Endothelial cell of umbilical vein (primary cell): Measurements from ENCODE around the gene RNU5D-1. TPM values are rescaled to one million over a fixed set of nuclear protein-coding genes. Genes with fewer than 3 reads are reported as not detected.
A peak's percentile ranks its signal among the peaks of the same experiment; 100 is the strongest.

Source experiments
- BruUV-seq: library from RNA; stranded (reverse); fragments of 400-500 nt; replicated peaks from 2 replicates; lab custom pipeline; 2021; lab: Mats Ljungman, UMichigan
- CTCF ChIA-PET: fragments of 300-600, 350-600 bp; sonication (Branson Sonifier 250); formaldehyde crosslinking; loops from one replicate; lab custom pipeline; 2021; ENCODE audit warnings: antibody characterized with exemption, inconsistent platforms; lab: Charles Lee
- POLR2A ChIA-PET: fragments of 300-600, 350-600 bp; sonication (Branson Sonifier 250); formaldehyde crosslinking; loops from one replicate; lab custom pipeline; 2021; ENCODE audit warnings: antibody characterized with exemption, inconsistent platforms; lab: Charles Lee
- DNase-seq: peaks from one replicate; pipeline ENCODE4 v3.0.0-alpha.2; 2011; ENCODE audit warnings: low read depth, low spot score
- FAIRE-seq: peaks from 2 replicates; lab custom pipeline; 2011; peaks lifted over from hg19 to GRCh38; lab: Jason Lieb, UNC
- H2AFZ ChIP-seq: 2 replicates; pipeline ENCODE4 v1.6.0; 2012; ENCODE audit warnings: low read depth, low read length, control low read depth, inconsistent platforms
- H3K27ac ChIP-seq: 2 replicates; pipeline ENCODE4 v1.5.1; 2011; ENCODE audit warnings: low read depth, mild to moderate bottlenecking, control low read depth, low read length, moderate library complexity; ENCODE audit not compliant: insufficient read depth
- H3K27me3 ChIP-seq, 2 experiments: 2 replicates each; pipeline versions ENCODE4 v1.6.0 to v1.6.1; 2011; ENCODE audit warnings: low read length in 2 of 2, mixed read lengths in 1 of 2; ENCODE audit not compliant: control insufficient read depth in 2 of 2, insufficient read depth in 2 of 2
- H3K36me3 ChIP-seq, 2 experiments: 2 replicates in 1 of 2; 3 replicates in 1 of 2; pipeline ENCODE4 v1.5.1; 2011; ENCODE audit warnings: low read length in 2 of 2, mild to moderate bottlenecking in 1 of 2, moderate library complexity in 1 of 2; ENCODE audit not compliant: control insufficient read depth in 2 of 2, insufficient read depth in 2 of 2; ENCODE audit errors: extremely low read depth in 1 of 2
- H3K4me1 ChIP-seq: 3 replicates; pipeline ENCODE4 v1.5.1; 2011; ENCODE audit warnings: mild to moderate bottlenecking, low read length; ENCODE audit not compliant: control insufficient read depth, insufficient read depth; ENCODE audit errors: extremely low read depth
- H3K4me2 ChIP-seq: 2 replicates; pipeline ENCODE4 v1.6.1; 2011; ENCODE audit warnings: low read length, control low read depth, mixed read lengths; ENCODE audit not compliant: insufficient read depth
- H3K4me3 ChIP-seq, 3 experiments: fragments of 200-600 bp in 1 of 3; sonication (generic), shearing (Covaris generic) in 1 of 3; replicated peaks in 1 of 3; 2 replicates each; pipeline ENCODE4 v1.5.1; 2011 to 2016; ENCODE audit warnings: control low read depth in 3 of 3, low read length in 3 of 3, mild to moderate bottlenecking in 2 of 3, inconsistent platforms in 1 of 3, low read depth in 1 of 3, moderate library complexity in 1 of 3; ENCODE audit not compliant: insufficient read depth in 1 of 3
- H3K79me2 ChIP-seq: 2 replicates; pipeline ENCODE4 v1.6.0; 2012; ENCODE audit warnings: low read length, inconsistent platforms; ENCODE audit not compliant: control insufficient read depth, insufficient read depth
- H3K9ac ChIP-seq: replicated peaks from 2 replicates; pipeline ENCODE3; 2011; ENCODE audit warnings: low read length, control low read depth; ENCODE audit not compliant: insufficient read depth; ENCODE audit errors: extremely low read depth
- H3K9me1 ChIP-seq: replicated peaks from 3 replicates; pipeline ENCODE4 v1.6.0; 2011; ENCODE audit warnings: mild to moderate bottlenecking, low read length; ENCODE audit not compliant: control insufficient read depth, insufficient read depth; ENCODE audit errors: extremely low read depth
- H3K9me3 ChIP-seq: replicated peaks from 2 replicates; pipeline ENCODE4 v1.5.1; 2012; ENCODE audit warnings: low read length, inconsistent platforms; ENCODE audit not compliant: control insufficient read depth, insufficient read depth
- H4K20me1 ChIP-seq: replicated peaks from 2 replicates; pipeline ENCODE3; 2011; ENCODE audit warnings: mild to moderate bottlenecking, low read length; ENCODE audit not compliant: control insufficient read depth, insufficient read depth; ENCODE audit errors: extremely low read depth
- FOS ChIP-seq: IDR thresholded peaks from 2 replicates; pipeline ENCODE4 v1.6.1; 2011; ENCODE audit warnings: mild to moderate bottlenecking, low read length, moderate library complexity, borderline replicate concordance; ENCODE audit not compliant: insufficient read depth
- GATA2 ChIP-seq: IDR thresholded peaks from 2 replicates; pipeline ENCODE4 v1.7.0; 2011; ENCODE audit warnings: low read depth, mild to moderate bottlenecking, moderate library complexity, mixed read lengths, low read length; ENCODE audit not compliant: insufficient read length, insufficient read depth
- JUN ChIP-seq: IDR thresholded peaks from 2 replicates; pipeline ENCODE4 v1.6.1; 2011; ENCODE audit warnings: borderline replicate concordance, low read depth; ENCODE audit not compliant: insufficient read length, insufficient read depth
- POLR2A ChIP-seq: IDR thresholded peaks from 2 replicates; pipeline ENCODE4 v1.6.1; 2012; ENCODE audit warnings: low read depth, mild to moderate bottlenecking, control low read depth, low read length
- dilution Hi-C: fragments of 300-500 bp; cut with MboI; formaldehyde crosslinking; loops from one replicate; pipeline ENCODE4 v1.15.0; 2019; ENCODE audit warnings: low sequenced_read_pairs; ENCODE audit not compliant: extremely low pct_ligation_motif_present
- intact Hi-C: fragments of 100-400 bp; cut with micrococcal nuclease; formaldehyde crosslinking; loops from one replicate; pipeline ENCODE4 v1.10.0; 2022
- polyA plus RNA-seq, 4 experiments: library from polyadenylated mRNA; depleted of rRNA in 3 of 4; stranded (reverse) in 3 of 4; unstranded in 1 of 4; fragments of >200 nt; gene quantifications; 2 replicates each; pipeline versions ENCODE4 v1.2.1 to v1.2.3, GENCODE V29; 2011 to 2012; ENCODE audit warnings: missing spikeins in 1 of 4
- total RNA-seq: library from RNA; stranded (reverse); gene quantifications from 2 replicates; pipeline ENCODE4 v1.2.3, GENCODE V29; 2021
- TF ChIP-seq, protein P1 (sequence below), 2 donors: IDR thresholded peaks; 1 replicate in 1 of 2; 2 replicates in 1 of 2; pipeline ENCODE4 v1.5.1; 2011; ENCODE audit warnings: low read length in 2 of 2, mild to moderate bottlenecking in 2 of 2, moderate library complexity in 2 of 2, control low read depth in 1 of 2, inconsistent platforms in 1 of 2, low read depth in 1 of 2; ENCODE audit not compliant: insufficient read depth in 1 of 2; ENCODE audit errors: extremely low read depth in 1 of 2

RNU5D-1 gene
- total and polyA plus RNA-seq, 2 donors (not counting 3 experiments of a cell fraction or from before 2014, with no cell fraction given), result not detected

DNA sequence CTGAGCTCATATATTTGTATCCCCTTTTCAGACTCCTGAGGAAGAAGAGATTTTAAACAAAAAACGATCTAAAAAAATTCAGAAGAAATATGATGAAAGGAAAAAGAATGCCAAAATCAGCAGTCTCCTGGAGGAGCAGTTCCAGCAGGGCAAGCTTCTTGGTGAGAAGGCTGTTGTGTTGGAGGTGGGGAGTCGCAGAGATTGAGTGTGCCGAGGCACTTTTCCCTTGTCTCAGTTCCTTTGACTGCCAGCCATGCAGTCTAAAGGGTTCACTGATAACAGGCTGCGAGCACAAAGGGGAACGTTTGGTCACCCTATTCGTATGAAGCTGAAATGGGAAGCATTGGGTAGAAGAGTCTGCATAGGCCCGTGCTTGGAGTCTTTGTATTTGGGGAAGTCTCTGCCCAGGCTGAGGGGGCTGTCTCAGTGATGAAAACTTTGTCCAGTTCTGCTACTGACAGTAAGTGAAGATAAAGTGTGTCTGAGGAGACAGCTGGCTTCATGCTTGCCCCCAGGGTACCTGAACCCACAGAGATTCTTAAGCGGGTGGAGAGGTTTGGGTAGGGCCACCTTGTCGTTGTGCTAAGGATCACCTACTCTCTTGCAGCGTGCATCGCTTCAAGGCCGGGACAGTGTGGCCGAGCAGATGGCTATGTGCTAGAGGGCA, 47.1 kb upstream of the RNU5D-1 start:
- H3K4me2 ChIP-seq, result peak overlapping the region; percentile 75
- TF ChIP-seq POLR2A (peak; percentile 19), GATA2 (no peak), JUN (no peak), FOS (no peak)
- TF ChIP-seq, protein P1, sequence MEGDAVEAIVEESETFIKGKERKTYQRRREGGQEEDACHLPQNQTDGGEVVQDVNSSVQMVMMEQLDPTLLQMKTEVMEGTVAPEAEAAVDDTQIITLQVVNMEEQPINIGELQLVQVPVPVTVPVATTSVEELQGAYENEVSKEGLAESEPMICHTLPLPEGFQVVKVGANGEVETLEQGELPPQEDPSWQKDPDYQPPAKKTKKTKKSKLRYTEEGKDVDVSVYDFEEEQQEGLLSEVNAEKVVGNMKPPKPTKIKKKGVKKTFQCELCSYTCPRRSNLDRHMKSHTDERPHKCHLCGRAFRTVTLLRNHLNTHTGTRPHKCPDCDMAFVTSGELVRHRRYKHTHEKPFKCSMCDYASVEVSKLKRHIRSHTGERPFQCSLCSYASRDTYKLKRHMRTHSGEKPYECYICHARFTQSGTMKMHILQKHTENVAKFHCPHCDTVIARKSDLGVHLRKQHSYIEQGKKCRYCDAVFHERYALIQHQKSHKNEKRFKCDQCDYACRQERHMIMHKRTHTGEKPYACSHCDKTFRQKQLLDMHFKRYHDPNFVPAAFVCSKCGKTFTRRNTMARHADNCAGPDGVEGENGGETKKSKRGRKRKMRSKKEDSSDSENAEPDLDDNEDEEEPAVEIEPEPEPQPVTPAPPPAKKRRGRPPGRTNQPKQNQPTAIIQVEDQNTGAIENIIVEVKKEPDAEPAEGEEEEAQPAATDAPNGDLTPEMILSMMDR (IDR thresholded peaks at IDR 0.05; ENCODE audit: extremely low read depth in 1 of 2, insufficient read depth in 1 of 2, low read depth in 1 of 2, low read length in 2 of 2), result no peak
- H3K9ac ChIP-seq, result no peak overlapping the region
- H3K27me3 ChIP-seq, result no peaks in the 10 kb centered on the region
- intact Hi-C loops (no loop called here), dilution Hi-C loops (no loop called here)
- ChIA-PET CTCF (interaction anchor here (0.7 to 1.1 kb wide), 2 partner anchors 10 to 47 kb away, joined by 3 read pairs; partner anchors contain the start of genes BEST4 and RNU5D-1), POLR2A (no interaction called here)
- H3K36me3 ChIP-seq, result peaks cover 17 to 22% of the 10 kb centered on the region in 2 experiments
- peaks cover 16% of the 10 kb centered on the region for H3K4me1 ChIP-seq
- H3K79me2 ChIP-seq, result peaks cover 40% of the 10 kb centered on the region
- H2AFZ ChIP-seq, result no peak overlapping the region
- H4K20me1 ChIP-seq, result no peaks in the 10 kb centered on the region
- no TSS peak for BruUV-seq
- no peaks in the 10 kb centered on the region for H3K9me3 ChIP-seq
- FAIRE-seq (no peak), DNase-seq (no peak)
- no peaks in the 10 kb centered on the region for H3K9me1 ChIP-seq
- H3K4me3 ChIP-seq, result peak overlapping the region in 1 of 3 experiments; percentile 0
- H3K27ac ChIP-seq, result no peak overlapping the region
